ENCODE measurements around the gene CDK6. TPM values are rescaled to one million over a fixed set of nuclear protein-coding genes. Genes with fewer than 3 reads are reported as not detected.
A peak's percentile ranks its signal among the peaks of the same experiment; 100 is the strongest.

CDK6 gene
- total and polyA plus RNA-seq, 10 of the 15 experiments (the other 5 are each of a cell fraction or from before 2014, with no cell fraction given) = 8.0 to 118 (median 45.8) TPM

GRCh38 chr7:92621026-92621540, 215.3 kb downstream of the CDK6 start (continued):
- TF ChIP-seq IKZF1 (conservative IDR thresholded peaks at IDR 0.05) (peak; percentile 43), ZBTB11 (CRISPR knock-in tag; IDR thresholded peaks at IDR 0.05) (no peak), RBBP5 (conservative IDR thresholded peaks at IDR 0.05) (no peak), SUPT20H (IDR thresholded peaks at IDR 0.05; ENCODE audit: borderline replicate concordance, control insufficient read depth, low read depth, low read length) (no peak), ZNF622 (IDR thresholded peaks at IDR 0.05) (no peak), PBX3 (IDR thresholded peaks at IDR 0.05; ENCODE audit: insufficient replicate concordance, low read depth, low read length) (no peak), IRF3 (IDR thresholded peaks at IDR 0.05) (no peak), RCOR1 (conservative IDR thresholded peaks at IDR 0.05; ENCODE audit: low read depth, low read length) (no peak), HDGF (IDR thresholded peaks at IDR 0.05) (no peak), DPF2 (IDR thresholded peaks at IDR 0.05) (peak; percentile 24; the same call in 1 of the 2 replicates), NR2C2 (IDR thresholded peaks at IDR 0.05; ENCODE audit: borderline replicate concordance, control insufficient read depth, insufficient read length, low read depth) (no peak), TARDBP (IDR thresholded peaks at IDR 0.05; ENCODE audit: borderline replicate concordance) (no peak), POLR2AphosphoS2 (IDR thresholded peaks at IDR 0.05; ENCODE audit: low read depth, low read length) (no peak), CHD2 (IDR thresholded peaks at IDR 0.05; ENCODE audit: borderline replicate concordance, low read depth, low read length) (no peak), KLF5 (IDR thresholded peaks at IDR 0.05; ENCODE audit: partially characterized antibody) (no peak), RAD51 (IDR thresholded peaks at IDR 0.05) (no peak), ATF2 (IDR thresholded peaks at IDR 0.05; ENCODE audit: low read length) (peak; percentile 70), E2F4 (IDR thresholded peaks at IDR 0.05; ENCODE audit: low read depth, low read length) (no peak), CBX5 (IDR thresholded peaks at IDR 0.05; ENCODE audit: low read depth) (peak; percentile 62; the same call in 1 of the 2 replicates)

Data from GM12878 (cell line).